NT2/D1 (cell line): Measurements from ENCODE around the gene NUMB.

ENCODE experiments used
- DNase-seq: peaks from one replicate; pipeline ENCODE4 v3.0.0-alpha.2; 2011; ENCODE audit warnings: low read depth, low spot score
- H3K27me3 ChIP-seq: 2 replicates; pipeline ENCODE4 v1.6.0; 2011; ENCODE audit warnings: mild to moderate bottlenecking; ENCODE audit not compliant: insufficient read length, insufficient read depth
- H3K36me3 ChIP-seq: 2 replicates; pipeline ENCODE4 v1.6.1; 2011; ENCODE audit warnings: mild to moderate bottlenecking, low read length, mixed read lengths; ENCODE audit not compliant: insufficient read depth, insufficient read length
- H3K4me1 ChIP-seq: 2 replicates; pipeline ENCODE4 v1.5.1; 2011; ENCODE audit not compliant: insufficient read depth, insufficient read length
- H3K4me3 ChIP-seq: 2 replicates; pipeline ENCODE4 v1.5.1; 2011; ENCODE audit warnings: low read depth; ENCODE audit not compliant: insufficient read length
- H3K9ac ChIP-seq: 2 replicates; pipeline ENCODE4 v1.6.0; 2011; ENCODE audit warnings: low read depth; ENCODE audit not compliant: insufficient read length
- H3K9me3 ChIP-seq: 2 replicates; pipeline ENCODE4 v1.5.1; 2011; ENCODE audit warnings: mild to moderate bottlenecking, low read length; ENCODE audit not compliant: insufficient read depth
- SUZ12 ChIP-seq: IDR thresholded peaks from 2 replicates; pipeline ENCODE4 v1.6.1; 2011; ENCODE audit not compliant: insufficient read length, insufficient read depth; ENCODE audit errors: extremely low read depth
- YY1 ChIP-seq: IDR thresholded peaks from 2 replicates; pipeline ENCODE4 v1.6.1; 2011; ENCODE audit not compliant: insufficient read length, insufficient read depth
- ZNF274 ChIP-seq: IDR thresholded peaks from 2 replicates; pipeline ENCODE4 v1.6.1; 2011; ENCODE audit warnings: mild to moderate bottlenecking, low read depth, low read length

NUMB gene

GRCh38 chr14:73344319-73344718 lies 114.0 kb downstream of the NUMB start:
- H3K4me1 ChIP-seq = peaks cover 6% of the 10 kb centered on the region
- no peak overlapping the region for H3K4me3 ChIP-seq
- no peaks in the 10 kb centered on the region for H3K27me3 ChIP-seq
- TF ChIP-seq ZNF274 = no peak
- TF ChIP-seq SUZ12 = no peak
- TF ChIP-seq YY1 = no peak
- H3K9me3 ChIP-seq = no peaks in the 10 kb centered on the region
- no peak overlapping the region for H3K9ac ChIP-seq
- no peak for DNase-seq
- H3K36me3 ChIP-seq = no peaks in the 10 kb centered on the region

- Histone ChIP-seq H3K9ac (no peak overlapping the region), H3K4me3 (no peak overlapping the region), H3K4me1 (peaks cover 6% of the 10 kb centered on the region), H3K9me3 (no peaks in the 10 kb centered on the region), H3K36me3 (no peaks in the 10 kb centered on the region), H3K27me3 (no peaks in the 10 kb centered on the region)
- no peak for DNase-seq
- TF ChIP-seq SUZ12 (no peak), ZNF274 (no peak), YY1 (no peak)
Observed at GRCh38 chr14:73342670-73343069, 115.7 kb downstream of the NUMB start.

GRCh38 chr14:73339846-73340595 lies 118.3 kb downstream of the NUMB start:
- Histone ChIP-seq H3K9me3 (no peaks in the 10 kb centered on the region), H3K27me3 (no peaks in the 10 kb centered on the region), H3K4me3 (no peak overlapping the region), H3K9ac (no peak overlapping the region), H3K36me3 (no peaks in the 10 kb centered on the region), H3K4me1 (peaks cover 6% of the 10 kb centered on the region)
- TF ChIP-seq YY1 = no peak
- TF ChIP-seq SUZ12 = no peak
- TF ChIP-seq ZNF274 = no peak
- no peak for DNase-seq

- no peaks in the 10 kb centered on the region for H3K27me3 ChIP-seq
- no peak for TF ChIP-seq YY1
- TF ChIP-seq ZNF274 = no peak
- TF ChIP-seq SUZ12 = no peak
- no peaks in the 10 kb centered on the region for H3K9me3 ChIP-seq
- no peak for DNase-seq
- no peak overlapping the region for H3K9ac ChIP-seq
- H3K4me3 ChIP-seq = no peak overlapping the region
- no peaks in the 10 kb centered on the region for H3K36me3 ChIP-seq
- peaks cover 6% of the 10 kb centered on the region for H3K4me1 ChIP-seq
Observed at GRCh38 chr14:73339206-73339605, 119.1 kb downstream of the NUMB start.

- Histone ChIP-seq H3K4me3 (no peak overlapping the region), H3K9me3 (no peaks in the 10 kb centered on the region), H3K27me3 (no peaks in the 10 kb centered on the region), H3K36me3 (no peaks in the 10 kb centered on the region), H3K9ac (no peak overlapping the region), H3K4me1 (peaks cover 6% of the 10 kb centered on the region)
- TF ChIP-seq SUZ12 = no peak
- TF ChIP-seq YY1 = no peak
- no peak for TF ChIP-seq ZNF274
- DNase-seq = no peak
Observed at GRCh38 chr14:73338551-73338950, 119.8 kb downstream of the NUMB start.

GRCh38 chr14:73333031-73333430 lies 125.3 kb downstream of the NUMB start:
- Histone ChIP-seq H3K4me1 (no peaks in the 10 kb centered on the region), H3K9ac (no peak overlapping the region), H3K9me3 (no peaks in the 10 kb centered on the region), H3K36me3 (no peaks in the 10 kb centered on the region), H3K4me3 (no peak overlapping the region), H3K27me3 (no peaks in the 10 kb centered on the region)
- no peak for DNase-seq
- TF ChIP-seq YY1 = no peak
- no peak for TF ChIP-seq SUZ12
- TF ChIP-seq ZNF274 = no peak

- H3K36me3 ChIP-seq = no peaks in the 10 kb centered on the region
- no peaks in the 10 kb centered on the region for H3K4me1 ChIP-seq
- H3K4me3 ChIP-seq = no peak overlapping the region
- DNase-seq = no peak
- no peaks in the 10 kb centered on the region for H3K9me3 ChIP-seq
- no peaks in the 10 kb centered on the region for H3K27me3 ChIP-seq
- TF ChIP-seq SUZ12 (no peak), ZNF274 (no peak), YY1 (no peak)
- no peak overlapping the region for H3K9ac ChIP-seq
Observed at GRCh38 chr14:73325630-73326299, 132.6 kb downstream of the NUMB start.

- H3K36me3 ChIP-seq = no peaks in the 10 kb centered on the region
- DNase-seq = no peak
- H3K4me1 ChIP-seq = no peaks in the 10 kb centered on the region
- H3K9me3 ChIP-seq = no peaks in the 10 kb centered on the region
- no peak overlapping the region for H3K9ac ChIP-seq
- no peaks in the 10 kb centered on the region for H3K27me3 ChIP-seq
- no peak overlapping the region for H3K4me3 ChIP-seq
- TF ChIP-seq SUZ12 (no peak), YY1 (no peak), ZNF274 (no peak)
Observed at GRCh38 chr14:73325063-73325462, 133.3 kb downstream of the NUMB start.
